Activated naive CD8-positive, alpha-beta T cell treated with anti-CD3 and anti-CD28 coated beads, Interleukin-2, amount 50 U/mL, for 16 hours (primary cell): ENCODE results near the gene RAB11FIP5.

ENCODE experiments used
- DNase-seq: peaks from one replicate; pipeline ENCODE4 v3.0.0-alpha.2; 2020; ENCODE audit warnings: low read depth, low spot score

Gene RAB11FIP5

GRCh38 chr2:73087311-73087710 lies 25.4 kb downstream of the RAB11FIP5 start:
- DNase-seq, result no peak

GRCh38 chr2:73085691-73086090 lies 27.1 kb downstream of the RAB11FIP5 start:
- DNase-seq, result peak; percentile 57

- DNase-seq, result no peak
These were observed 27.8 kb downstream of the RAB11FIP5 start for GRCh38 chr2:73084971-73085370.

- DNase-seq, result no peak
These were observed 28.6 kb downstream of the RAB11FIP5 start for GRCh38 chr2:73083886-73084800.

- DNase-seq, result no peak
These were observed 30.0 kb downstream of the RAB11FIP5 start for GRCh38 chr2:73082523-73083410.

- DNase-seq, result no peak
These were observed 31.5 kb downstream of the RAB11FIP5 start for GRCh38 chr2:73081181-73081671.

GRCh38 chr2:73080321-73081131 lies 32.2 kb downstream of the RAB11FIP5 start:
- no peak for DNase-seq

GRCh38 chr2:73079636-73080035 lies 33.1 kb downstream of the RAB11FIP5 start:
- DNase-seq, result no peak

- DNase-seq, result no peak
These were observed 34.0 kb downstream of the RAB11FIP5 start for GRCh38 chr2:73078457-73079411.

- no peak for DNase-seq
These were observed 35.3 kb downstream of the RAB11FIP5 start for GRCh38 chr2:73077424-73077795.

GRCh38 chr2:73076701-73077423 lies 35.9 kb downstream of the RAB11FIP5 start:
- no peak for DNase-seq

- no peak for DNase-seq
These were observed 37.0 kb downstream of the RAB11FIP5 start for GRCh38 chr2:73075477-73076373.

GRCh38 chr2:73074110-73075069 lies 38.4 kb downstream of the RAB11FIP5 start:
- no peak for DNase-seq

GRCh38 chr2:73072416-73072815 lies 40.3 kb downstream of the RAB11FIP5 start:
- no peak for DNase-seq

- no peak for DNase-seq
These were observed 40.7 kb downstream of the RAB11FIP5 start for GRCh38 chr2:73072129-73072395.

GRCh38 chr2:73071360-73072128 lies 41.2 kb downstream of the RAB11FIP5 start, which contains the start of gene SFXN5:
Gene SFXN5, minus strand, starts transcription at chr2:73071712. Its CDS starts 7 bp downstream, at chr2:73071705.
- peak; percentile 84 for DNase-seq
